Breast epithelium (tissue), 4 donors: ENCODE measurements around the gene IGSF9. TPM values are rescaled to one million over a fixed set of nuclear protein-coding genes. Genes with fewer than 3 reads are reported as not detected.

Experiments
- DNase-seq, 2 donors: peaks; one replicate each; pipeline ENCODE4 v3.0.0-alpha.2; 2019; ENCODE audit warnings: low spot score in 2 of 2
- H3K27ac ChIP-seq, 2 donors: fragments of 200-600 bp; sonication (generic) in 1 of 2; one replicate each; pipeline ENCODE4 v1.5.1; 2016 to 2019; ENCODE audit warnings: mild to moderate bottlenecking in 1 of 2
- H3K27me3 ChIP-seq, 2 donors: fragments of 200-600 bp; sonication (generic) in 1 of 2; one replicate each; pipeline versions ENCODE4 v1.5.1 to v1.6.0; 2017 to 2019; ENCODE audit warnings: control low read depth in 1 of 2, mild to moderate bottlenecking in 1 of 2
- H3K36me3 ChIP-seq: fragments of 200-600 bp; one replicate; pipeline ENCODE4 v1.5.1; 2019
- H3K4me1 ChIP-seq, 2 donors: fragments of 200-600 bp; sonication (generic); one replicate each; pipeline ENCODE4 v1.5.1; 2016 to 2019; ENCODE audit warnings: control low read depth in 1 of 2
- H3K4me3 ChIP-seq, 3 donors: fragments of 200-600 bp; sonication (generic); 1 replicate in 2 of 3; 2 replicates in 1 of 3; pipeline ENCODE4 v1.5.1; 2016 to 2019; ENCODE audit warnings: mild to moderate bottlenecking in 3 of 3, moderate library complexity in 2 of 3
- H3K9me3 ChIP-seq, 2 donors: fragments of 200-600 bp; sonication (generic) in 1 of 2; one replicate each; pipeline ENCODE4 v1.5.1; 2016 to 2019; ENCODE audit warnings: control low read depth in 1 of 2
- CTCF ChIP-seq, 3 donors: fragments of 450-650 bp; IDR thresholded peaks; one replicate each; pipeline ENCODE4 v1.5.1; 2016 to 2017; ENCODE audit warnings: antibody characterized with exemption in 3 of 3, mild to moderate bottlenecking in 3 of 3, moderate library complexity in 3 of 3
- POLR2A ChIP-seq: fragments of 450-650 bp; IDR thresholded peaks from one replicate; pipeline ENCODE4 v1.6.1; 2016; ENCODE audit warnings: antibody characterized with exemption, mild to moderate bottlenecking, moderate library complexity
- POLR2AphosphoS5 ChIP-seq, 3 donors: sonication (generic); formaldehyde crosslinking; IDR thresholded peaks; one replicate each; pipeline ENCODE4 v1.6.1; 2017; ENCODE audit warnings: antibody characterized with exemption in 3 of 3
- intact Hi-C: fragments of 100-400 bp; cut with DNase I; formaldehyde crosslinking; loops from one replicate; pipeline ENCODE4 v1.15.1; 2023; ENCODE audit warnings: low total_unique reads
- total RNA-seq, 3 donors: library from RNA; depleted of rRNA; stranded (reverse); fragments of >200 nt; gene quantifications; one replicate each; pipeline ENCODE4 v1.1.0, GENCODE V29; 2016

The IGSF9 gene
- total RNA-seq, 3 donors from 2014 or later = 5.9 to 8.0 TPM; not detected in 1

GRCh38 chr1:159960721-159961381, 15.4 kb upstream of the IGSF9 start:
- Histone ChIP-seq H3K4me3 (peak overlapping the region in 1 of 3 donors; percentile 25), H3K27me3 (no peaks in the 10 kb centered on the region), H3K27ac (no peak overlapping the region), H3K9me3 (no peaks in the 10 kb centered on the region), H3K36me3 (no peaks in the 10 kb centered on the region), H3K4me1 (no peaks in the 10 kb centered on the region)
- TF ChIP-seq POLR2AphosphoS5 (IDR thresholded peaks at IDR 0.05) (no peak), POLR2A (no peak), CTCF (IDR thresholded peaks at IDR 0.05) (no peak)
- no peak for DNase-seq
- intact Hi-C loops = no loop called here

GRCh38 chr1:159959451-159959850, 14.0 kb upstream of the IGSF9 start:
- intact Hi-C loops = no loop called here
- Histone ChIP-seq H3K27ac (peak overlapping the region; percentile 23 to 37), H3K27me3 (no peaks in the 10 kb centered on the region), H3K4me3 (no peak overlapping the region), H3K9me3 (no peaks in the 10 kb centered on the region), H3K4me1 (no peaks in the 10 kb centered on the region), H3K36me3 (no peaks in the 10 kb centered on the region)
- no peak for TF ChIP-seq CTCF (IDR thresholded peaks at IDR 0.05)
- TF ChIP-seq POLR2A = no peak
- TF ChIP-seq POLR2AphosphoS5 (IDR thresholded peaks at IDR 0.05) = no peak
- peak in 1 of 2 donors; percentile 63 for DNase-seq

- Histone ChIP-seq H3K27ac (peak overlapping the region; percentile 23 to 37), H3K27me3 (no peaks in the 10 kb centered on the region), H3K36me3 (no peaks in the 10 kb centered on the region), H3K9me3 (no peaks in the 10 kb centered on the region), H3K4me1 (no peaks in the 10 kb centered on the region), H3K4me3 (no peak overlapping the region)
- DNase-seq = no peak
- intact Hi-C loops = no loop called here
- no peak for TF ChIP-seq CTCF (IDR thresholded peaks at IDR 0.05)
- TF ChIP-seq POLR2A = no peak
- no peak for TF ChIP-seq POLR2AphosphoS5 (IDR thresholded peaks at IDR 0.05)
Observed at GRCh38 chr1:159958719-159959380, 13.4 kb upstream of the IGSF9 start.

DNA sequence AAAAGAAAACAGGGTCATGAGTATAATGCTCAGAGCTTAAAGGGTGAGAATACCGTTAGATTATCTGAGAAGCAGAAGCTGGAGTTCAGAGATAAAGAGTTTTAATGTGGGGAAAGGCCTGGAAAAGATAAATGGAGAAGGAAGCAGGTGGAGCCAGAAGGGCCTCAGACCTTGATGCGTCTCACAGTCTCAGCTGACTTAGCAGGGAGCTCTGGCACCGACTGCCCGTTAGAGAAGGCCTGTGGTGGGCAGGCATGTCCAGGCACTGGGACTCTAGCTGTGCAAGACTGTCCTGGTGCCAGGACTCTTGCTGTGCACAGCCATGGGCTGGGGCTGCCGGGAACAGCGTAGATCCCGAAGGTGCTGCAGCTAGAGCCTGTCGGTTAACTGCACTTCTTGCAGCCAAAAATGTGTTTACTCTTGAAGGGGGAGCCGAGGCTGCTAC, 12.4 kb upstream of the IGSF9 start:
- DNase-seq = no peak
- intact Hi-C loops = no loop called here
- H3K36me3 ChIP-seq = no peaks in the 10 kb centered on the region
- no peaks in the 10 kb centered on the region for H3K27me3 ChIP-seq
- no peak overlapping the region for H3K27ac ChIP-seq
- no peaks in the 10 kb centered on the region for H3K9me3 ChIP-seq
- no peak overlapping the region for H3K4me3 ChIP-seq
- TF ChIP-seq POLR2AphosphoS5 (IDR thresholded peaks at IDR 0.05) (no peak), POLR2A (no peak), CTCF (IDR thresholded peaks at IDR 0.05) (no peak)
- H3K4me1 ChIP-seq = no peaks in the 10 kb centered on the region

GRCh38 chr1:159955456-159955855, 10.0 kb upstream of the IGSF9 start:
- Histone ChIP-seq H3K36me3 (no peaks in the 10 kb centered on the region), H3K27ac (no peak overlapping the region), H3K4me3 (no peak overlapping the region), H3K27me3 (no peaks in the 10 kb centered on the region), H3K9me3 (no peaks in the 10 kb centered on the region), H3K4me1 (no peaks in the 10 kb centered on the region)
- TF ChIP-seq CTCF (IDR thresholded peaks at IDR 0.05) = no peak
- TF ChIP-seq POLR2AphosphoS5 (IDR thresholded peaks at IDR 0.05) = no peak
- no peak for TF ChIP-seq POLR2A
- DNase-seq = no peak
- intact Hi-C loops = no loop called here
